ENCODE data around the gene ZFP69. TPM values are rescaled to one million over a fixed set of nuclear protein-coding genes. Genes with fewer than 3 reads are reported as not detected.

ZFP69 gene
- total and polyA plus RNA-seq, 3 experiments from 2014 or later: 2.8 to 5.4 (median 2.9) TPM

- peaks cover 12% of the 10 kb centered on the region for H3K9me3 ChIP-seq (ENCODE audit: low read length)
- peak overlapping the region in 1 of 8 donors; percentile 21 for H3K27ac Mint-ChIP-seq
- no peak overlapping the region for H3K4me3 ChIP-seq (ENCODE audit: low read length)
- no peak overlapping the region for H3K4me3 Mint-ChIP-seq
- H3K4me1 ChIP-seq (ENCODE audit: insufficient read depth, low read length): no peaks in the 10 kb centered on the region
- H3K27me3 ChIP-seq (ENCODE audit: insufficient read depth, low read length, poor library complexity, severe bottlenecking): no peaks in the 10 kb centered on the region
- no peaks in the 10 kb centered on the region for H3K36me3 ChIP-seq (ENCODE audit: insufficient read depth, low read length)
- no peak for DNase-seq
- peaks cover 6 to 37% (median 11%) of the 10 kb centered on the region in 3 donors for H3K36me3 Mint-ChIP-seq
- peaks cover 34 to 55% (median 51%) of the 10 kb centered on the region in 5 donors for H3K9me3 Mint-ChIP-seq
- POLR2A ChIA-PET: no interaction called here
- no peak overlapping the region for H3K27ac ChIP-seq (ENCODE audit: low read depth, low read length)
- CTCF ChIA-PET: no interaction called here
- H3K4me1 Mint-ChIP-seq: no peaks in the 10 kb centered on the region
- H3K27me3 Mint-ChIP-seq: peaks cover 8 to 12% of the 10 kb centered on the region in 2 donors
Observed at GRCh38 chr1:40519517-40519916, 42.4 kb downstream of the ZFP69 start.

- H3K36me3 ChIP-seq (ENCODE audit: insufficient read depth, low read length): no peaks in the 10 kb centered on the region
- peaks cover 20% of the 10 kb centered on the region for H3K4me1 ChIP-seq (ENCODE audit: insufficient read depth, low read length)
- Mint-ChIP-seq H3K36me3 (peaks cover 3 to 14% (median 12%) of the 10 kb centered on the region in 3 donors), H3K9me3 (peaks cover 4 to 11% (median 6%) of the 10 kb centered on the region in 5 donors), H3K4me3 (peak overlapping the region; percentile 91 to 99 (median 98)), H3K27ac (peak overlapping the region; percentile 77 to 98 (median 96)), H3K4me1 (peaks cover 25 to 29% (median 25%) of the 10 kb centered on the region in 3 donors), H3K27me3 (peaks cover 11 to 29% of the 10 kb centered on the region in 2 donors)
- no peak for DNase-seq
- H3K9me3 ChIP-seq (ENCODE audit: low read length): no peaks in the 10 kb centered on the region
- no peaks in the 10 kb centered on the region for H3K27me3 ChIP-seq (ENCODE audit: insufficient read depth, low read length, poor library complexity, severe bottlenecking)
- ChIA-PET CTCF (interaction anchor here (1.0 kb wide), 1 partner anchor 273 kb away, joined by 3 read pairs; no protein-coding TSS in a partner anchor), POLR2A (interaction anchor here (0.5 to 1.0 kb wide), 3 partner anchors 22 to 331 kb away, joined by 3 to 6 read pairs (median 4); partner anchors contain the start of genes CITED4 and EXO5)
- H3K27ac ChIP-seq (ENCODE audit: low read depth, low read length): peak overlapping the region; percentile 67
- peak overlapping the region; percentile 91 for H3K4me3 ChIP-seq (ENCODE audit: low read length)
Observed at GRCh38 chr1:40530735-40531380, 53.8 kb downstream of the ZFP69 start.

- Histone ChIP-seq H3K36me3 (ENCODE audit: insufficient read depth, low read length) (no peaks in the 10 kb centered on the region), H3K27me3 (ENCODE audit: insufficient read depth, low read length, poor library complexity, severe bottlenecking) (no peaks in the 10 kb centered on the region), H3K9me3 (ENCODE audit: low read length) (no peaks in the 10 kb centered on the region), H3K4me3 (ENCODE audit: low read length) (peak within 1 kb of the TSS; percentile 91), H3K4me1 (ENCODE audit: insufficient read depth, low read length) (peaks cover 20% of the 10 kb centered on the region), H3K27ac (ENCODE audit: low read depth, low read length) (peak within 1 kb of the TSS; percentile 67)
- POLR2A ChIA-PET: interaction anchor here (0.5 to 1.0 kb wide), 6 partner anchors 23 to 331 kb away, joined by 3 to 6 read pairs (median 4); partner anchors contain the start of genes CITED4, EXO5 and ZFP69B
- Mint-ChIP-seq H3K4me1 (peaks cover 25 to 29% (median 25%) of the 10 kb centered on the region in 3 donors), H3K4me3 (peak within 1 kb of the TSS; percentile 91 to 99 (median 98)), H3K36me3 (peaks cover 3 to 15% (median 8%) of the 10 kb centered on the region in 3 donors), H3K27me3 (peaks cover 7 to 24% of the 10 kb centered on the region in 2 donors), H3K27ac (peak within 1 kb of the TSS; percentile 77 to 98 (median 96)), H3K9me3 (peaks cover 0 to 8% (median 3%) of the 10 kb centered on the region in 5 donors)
- CTCF ChIA-PET: interaction anchor here (1.0 to 1.2 kb wide), 2 partner anchors 15 to 272 kb away, joined by 3 to 4 read pairs; no protein-coding TSS in a partner anchor
- peak; percentile 71 to 86 (median 83) for DNase-seq
Observed at GRCh38 chr1:40531381-40532061, 54.4 kb downstream of the ZFP69 start, which contains the start of gene ZNF684. TSS of gene ZNF684 (plus strand) at chr1:40531637. CDS start at chr1:40533167, 1,530 bp downstream.

GRCh38 chr1:40532062-40532389 is 54.9 kb downstream of the ZFP69 start:
- peaks cover 25 to 29% (median 25%) of the 10 kb centered on the region in 3 donors for H3K4me1 Mint-ChIP-seq
- H3K27me3 Mint-ChIP-seq: peaks cover 6 to 24% of the 10 kb centered on the region in 2 donors
- H3K27ac Mint-ChIP-seq: peak overlapping the region; percentile 77 to 98 (median 96)
- Histone ChIP-seq H3K4me1 (ENCODE audit: insufficient read depth, low read length) (peaks cover 20% of the 10 kb centered on the region), H3K4me3 (ENCODE audit: low read length) (peak overlapping the region; percentile 91), H3K36me3 (ENCODE audit: insufficient read depth, low read length) (no peaks in the 10 kb centered on the region), H3K27ac (ENCODE audit: low read depth, low read length) (peak overlapping the region; percentile 67), H3K27me3 (ENCODE audit: insufficient read depth, low read length, poor library complexity, severe bottlenecking) (no peaks in the 10 kb centered on the region), H3K9me3 (ENCODE audit: low read length) (no peaks in the 10 kb centered on the region)
- no peak for DNase-seq
- POLR2A ChIA-PET: interaction anchor here (0.6 to 1.3 kb wide), 6 partner anchors 23 to 217 kb away, joined by 3 to 5 read pairs (median 4); partner anchors contain the start of genes EXO5, NFYC and ZFP69B
- CTCF ChIA-PET: interaction anchor here (0.9 to 1.7 kb wide), 5 partner anchors 13 to 23 kb away, joined by 3 to 5 read pairs (median 3); no protein-coding TSS in a partner anchor
- peaks cover 3 to 16% (median 8%) of the 10 kb centered on the region in 3 donors for H3K36me3 Mint-ChIP-seq
- peak overlapping the region; percentile 91 to 99 (median 98) for H3K4me3 Mint-ChIP-seq
- H3K9me3 Mint-ChIP-seq: peaks cover 0 to 8% (median 3%) of the 10 kb centered on the region in 5 donors

GRCh38 chr1:40532844-40533424 is 55.8 kb downstream of the ZFP69 start:
- no peaks in the 10 kb centered on the region for H3K9me3 ChIP-seq (ENCODE audit: low read length)
- Mint-ChIP-seq H3K27me3 (peaks cover 6 to 17% of the 10 kb centered on the region in 2 donors), H3K36me3 (peaks cover 5 to 19% (median 12%) of the 10 kb centered on the region in 3 donors), H3K4me3 (peak overlapping the region in 6 of 7 donors; percentile 8 to 91 (median 46)), H3K9me3 (peaks cover 0 to 4% (median 2%) of the 10 kb centered on the region in 5 donors), H3K27ac (peak overlapping the region in 3 of 8 donors; percentile 5 to 51 (median 19)), H3K4me1 (peaks cover 25 to 29% (median 25%) of the 10 kb centered on the region in 3 donors)
- no peak overlapping the region for H3K27ac ChIP-seq (ENCODE audit: low read depth, low read length)
- H3K4me3 ChIP-seq (ENCODE audit: low read length): no peak overlapping the region
- ChIA-PET POLR2A (interaction anchor here (0.8 to 1.3 kb wide), 2 partner anchors 24 to 83 kb away, joined by 3 to 4 read pairs; partner anchors contain the start of genes EXO5 and ZFP69B), CTCF (interaction anchor here (0.9 to 1.7 kb wide), 6 partner anchors 13 to 22 kb away, joined by 3 to 5 read pairs (median 3); no protein-coding TSS in a partner anchor)
- peaks cover 20% of the 10 kb centered on the region for H3K4me1 ChIP-seq (ENCODE audit: insufficient read depth, low read length)
- no peaks in the 10 kb centered on the region for H3K36me3 ChIP-seq (ENCODE audit: insufficient read depth, low read length)
- peak in 1 of 5 donors; percentile 12 for DNase-seq
- no peaks in the 10 kb centered on the region for H3K27me3 ChIP-seq (ENCODE audit: insufficient read depth, low read length, poor library complexity, severe bottlenecking)

GRCh38 chr1:40534589-40534988 is 57.5 kb downstream of the ZFP69 start:
- Mint-ChIP-seq H3K4me3 (no peak overlapping the region), H3K4me1 (peaks cover 25 to 29% (median 25%) of the 10 kb centered on the region in 3 donors), H3K27me3 (peaks cover 3 to 4% of the 10 kb centered on the region in 2 donors), H3K36me3 (peaks cover 5 to 22% (median 19%) of the 10 kb centered on the region in 3 donors), H3K27ac (no peak overlapping the region), H3K9me3 (peaks cover 0 to 4% (median 2%) of the 10 kb centered on the region in 5 donors)
- no peak overlapping the region for H3K27ac ChIP-seq (ENCODE audit: low read depth, low read length)
- H3K4me1 ChIP-seq (ENCODE audit: insufficient read depth, low read length): peaks cover 20% of the 10 kb centered on the region
- H3K27me3 ChIP-seq (ENCODE audit: insufficient read depth, low read length, poor library complexity, severe bottlenecking): no peaks in the 10 kb centered on the region
- DNase-seq: no peak
- no peaks in the 10 kb centered on the region for H3K9me3 ChIP-seq (ENCODE audit: low read length)
- POLR2A ChIA-PET: no interaction called here
- CTCF ChIA-PET: no interaction called here
- no peaks in the 10 kb centered on the region for H3K36me3 ChIP-seq (ENCODE audit: insufficient read depth, low read length)
- H3K4me3 ChIP-seq (ENCODE audit: low read length): no peak overlapping the region

- peaks cover 0 to 4% (median 2%) of the 10 kb centered on the region in 5 donors for H3K9me3 Mint-ChIP-seq
- ChIA-PET POLR2A (interaction anchor here (0.7 kb wide), 1 partner anchor 60 kb away, joined by 5 read pairs; no protein-coding TSS in a partner anchor), CTCF (no interaction called here)
- H3K36me3 ChIP-seq (ENCODE audit: insufficient read depth, low read length): no peaks in the 10 kb centered on the region
- DNase-seq: no peak
- H3K9me3 ChIP-seq (ENCODE audit: low read length): no peaks in the 10 kb centered on the region
- H3K4me1 ChIP-seq (ENCODE audit: insufficient read depth, low read length): peaks cover 18% of the 10 kb centered on the region
- H3K4me3 Mint-ChIP-seq: no peak overlapping the region
- peaks cover 24 to 26% (median 25%) of the 10 kb centered on the region in 3 donors for H3K4me1 Mint-ChIP-seq
- H3K27me3 Mint-ChIP-seq: peaks cover 0 to 3% of the 10 kb centered on the region in 2 donors
- H3K27me3 ChIP-seq (ENCODE audit: insufficient read depth, low read length, poor library complexity, severe bottlenecking): no peaks in the 10 kb centered on the region
- H3K36me3 Mint-ChIP-seq: peaks cover 5 to 28% (median 19%) of the 10 kb centered on the region in 3 donors
- no peak overlapping the region for H3K27ac Mint-ChIP-seq
- H3K4me3 ChIP-seq (ENCODE audit: low read length): no peak overlapping the region
- no peak overlapping the region for H3K27ac ChIP-seq (ENCODE audit: low read depth, low read length)
Observed at GRCh38 chr1:40535732-40536131, 58.6 kb downstream of the ZFP69 start.

All from CD8-positive, alpha-beta memory T cell (primary cell).